Dermis microvascular lymphatic vessel endothelial cell (primary cell): ENCODE measurements around the gene PSMA8. TPM values are rescaled to one million over a fixed set of nuclear protein-coding genes. Genes with fewer than 3 reads are reported as not detected.
"Not testable (repeated sequence)": the region's sequence is repeated elsewhere in the genome, so short reads cannot be mapped to it uniquely, and the experiment has no call there.

Experiments
- DNase-seq, 2 donors: peaks; one replicate each; pipeline versions ENCODE4 v3.0.0 to v3.0.0-alpha.2; 2010; ENCODE audit warnings: low read depth in 2 of 2
- total RNA-seq: library from RNA; depleted of rRNA; stranded (reverse); fragments of >200 nt; gene quantifications from 2 replicates; pipeline ENCODE4 v1.2.1, GENCODE V29; 2014

Gene PSMA8
- total RNA-seq, 1 donor from 2014 or later: not detected

DNA sequence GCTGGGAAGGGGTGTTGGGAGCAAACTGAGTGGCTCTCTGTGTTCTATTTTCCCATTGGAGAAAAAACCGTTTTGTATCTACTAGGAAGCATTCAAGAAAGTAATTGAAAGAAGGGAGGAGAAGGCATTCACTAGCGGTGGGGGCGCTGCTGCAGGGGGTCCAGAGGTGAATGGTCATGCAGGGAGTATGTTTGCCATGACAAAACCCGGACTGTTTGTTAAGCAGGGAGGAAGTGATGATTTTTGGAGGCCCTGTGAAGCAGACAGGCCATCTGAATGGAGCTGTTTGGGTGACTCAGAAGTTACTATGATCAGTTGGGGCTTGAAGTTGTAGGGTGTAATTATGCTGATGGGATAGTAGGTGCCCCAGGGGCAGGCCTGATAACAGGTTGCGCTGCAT is 99.5 kb downstream of the PSMA8 start:
- no peak for DNase-seq

GRCh38 chr18:26237363-26237762 is 103.7 kb downstream of the PSMA8 start:
- not testable (repeated sequence) for DNase-seq

DNA sequence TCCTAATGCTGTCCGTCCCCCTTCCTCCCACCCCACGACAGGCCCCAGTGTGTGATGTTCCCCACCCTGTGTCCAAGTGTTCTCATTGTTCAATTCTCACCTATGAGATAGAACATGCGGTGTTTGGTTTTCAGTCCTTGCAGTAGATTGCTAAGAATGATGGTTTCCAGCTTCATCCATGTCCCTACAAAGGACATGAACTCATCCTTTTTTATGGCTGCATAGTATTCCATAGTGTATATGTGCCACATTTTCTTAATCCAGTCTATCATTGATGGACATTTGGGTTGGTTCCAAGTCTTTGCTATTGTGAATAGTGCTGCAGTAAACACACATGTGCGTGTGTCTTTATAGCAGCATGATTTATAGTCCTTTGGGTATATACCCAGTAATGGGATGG is 105.0 kb downstream of the PSMA8 start:
- DNase-seq: not testable (repeated sequence)

DNA sequence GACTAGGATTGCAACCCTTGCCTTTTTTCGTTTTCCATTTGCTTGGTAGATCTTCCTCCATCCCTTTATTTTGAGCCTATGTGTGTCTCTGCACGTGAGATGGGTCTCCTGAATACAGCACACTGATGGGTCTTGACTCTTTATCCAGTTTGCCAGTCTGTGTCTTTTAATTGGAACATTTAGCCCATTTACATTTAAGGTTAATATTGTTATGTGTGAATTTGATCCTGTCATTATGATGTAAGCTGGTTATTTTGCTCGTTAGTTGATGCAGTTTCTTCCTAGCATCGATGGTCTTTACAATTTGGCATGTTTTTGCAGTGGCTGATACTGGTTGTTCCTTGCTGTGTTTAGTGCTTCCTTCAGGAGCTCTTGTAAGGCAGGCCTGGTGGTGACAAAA is 108.7 kb downstream of the PSMA8 start:
- DNase-seq: not testable (repeated sequence)

Other genes starting within 250 kb of the PSMA8 start
- gene SS18, start 43.3 kb upstream of the PSMA8 start, total RNA-seq: 50.5 and 69.2 TPM in 2 replicates
- gene TAF4B, start 92.6 kb downstream of the PSMA8 start, total RNA-seq: 1.8 and 2.1 TPM in 2 replicates